DMS 273 treated with DMSO at 0.1 percent for 48 hours (cell line): Measurements from ENCODE around the gene TMEM140.
"Not testable (repeated sequence)": the region's sequence is repeated elsewhere in the genome, so short reads cannot be mapped to it uniquely, and the experiment has no call there.

Experiments
- DNase-seq: peaks from one replicate; lab custom pipeline; 2025; lab: John Stamatoyannopoulos, UW

TMEM140 gene

GRCh38 chr7:135147899-135148721, at the start of gene TMEM140:
TSS of gene TMEM140 (plus strand) at chr7:135148072. CDS start at chr7:135164442, 16,370 bp downstream.
- no peak for DNase-seq

- no peak for DNase-seq
Observed at GRCh38 chr7:135098391-135098790, 49.5 kb upstream of the TMEM140 start.

GRCh38 chr7:135100856-135101255, 47.0 kb upstream of the TMEM140 start:
- no peak for DNase-seq

DNA sequence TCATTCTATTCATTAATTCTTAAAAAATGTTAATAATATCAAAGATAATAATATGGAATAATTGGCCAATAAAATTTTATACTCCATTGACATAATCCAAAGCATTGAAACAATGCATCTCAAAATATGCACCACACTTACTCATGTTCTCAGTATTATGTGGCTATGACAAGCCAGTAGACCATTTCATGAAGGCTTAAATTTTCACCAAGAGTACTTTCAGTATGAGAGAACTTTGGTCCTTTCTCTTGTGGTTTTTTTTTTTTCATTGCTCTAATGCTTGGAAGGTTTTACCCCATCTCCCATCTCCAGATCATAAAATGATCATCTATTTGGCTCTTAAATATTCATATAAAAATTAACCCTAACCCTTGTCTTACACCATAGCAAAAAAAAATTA, 45.5 kb upstream of the TMEM140 start:
- no peak for DNase-seq

DNA sequence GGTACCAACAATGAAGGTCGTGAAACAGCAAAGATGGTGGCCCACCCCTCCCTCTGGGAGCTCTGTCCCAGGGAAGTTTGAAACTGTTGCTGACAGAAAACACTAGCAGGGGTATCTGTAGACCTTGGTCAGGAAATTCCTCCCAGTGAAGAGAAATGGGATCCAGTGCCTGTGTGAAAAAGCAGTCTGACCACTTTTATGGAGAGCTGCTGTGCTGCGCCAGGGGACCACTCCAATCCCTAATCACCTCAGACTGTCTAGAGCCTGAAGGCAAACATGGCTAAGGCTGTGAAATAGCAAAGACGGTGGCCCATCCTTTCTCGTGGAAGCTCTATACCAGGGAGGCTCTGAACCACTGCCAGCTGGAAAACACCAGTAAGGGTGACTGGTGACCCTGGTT, 38.3 kb upstream of the TMEM140 start:
- no peak for DNase-seq

DNA sequence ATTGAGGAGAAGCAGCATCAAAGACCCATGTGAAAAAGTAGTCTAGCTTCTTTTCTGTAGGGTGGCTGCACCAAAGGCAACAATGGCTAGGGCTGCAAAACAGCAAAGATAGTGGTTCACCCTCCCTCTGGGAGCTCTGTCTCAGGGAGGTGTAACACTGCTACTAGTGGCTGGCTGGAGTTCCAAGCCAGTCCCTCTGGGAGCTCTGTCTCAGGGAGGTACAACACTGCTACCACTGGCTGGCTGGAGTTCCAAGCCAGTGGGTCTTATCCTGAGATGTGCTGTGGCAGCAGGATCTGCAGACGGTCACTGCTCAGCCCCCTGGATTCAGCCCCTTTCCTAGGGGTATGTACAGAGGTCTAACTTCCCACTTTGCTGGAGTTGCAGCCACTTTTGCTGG, 37.9 kb upstream of the TMEM140 start:
- DNase-seq, result no peak

DNA sequence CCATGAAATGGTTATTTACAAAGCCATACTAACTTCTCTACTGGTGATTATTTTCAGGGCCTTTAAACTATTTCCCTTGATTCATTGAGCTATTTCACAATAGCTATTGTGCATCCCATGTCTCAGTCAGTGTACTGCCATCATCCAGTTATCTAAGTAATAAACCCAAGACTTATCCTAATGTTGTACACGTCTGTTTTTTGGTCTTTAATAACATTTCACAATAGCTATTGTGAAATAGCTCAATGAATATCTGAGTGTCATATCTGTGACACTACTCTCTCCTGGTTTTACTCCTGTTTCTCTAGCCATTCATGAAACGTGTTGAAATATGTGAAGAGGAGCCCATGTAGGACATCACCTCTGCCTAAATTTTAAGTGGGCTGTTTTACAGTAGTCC, 36.5 kb upstream of the TMEM140 start:
- no peak for DNase-seq

GRCh38 chr7:135114622-135115021, 33.2 kb upstream of the TMEM140 start:
- no peak for DNase-seq

DNA sequence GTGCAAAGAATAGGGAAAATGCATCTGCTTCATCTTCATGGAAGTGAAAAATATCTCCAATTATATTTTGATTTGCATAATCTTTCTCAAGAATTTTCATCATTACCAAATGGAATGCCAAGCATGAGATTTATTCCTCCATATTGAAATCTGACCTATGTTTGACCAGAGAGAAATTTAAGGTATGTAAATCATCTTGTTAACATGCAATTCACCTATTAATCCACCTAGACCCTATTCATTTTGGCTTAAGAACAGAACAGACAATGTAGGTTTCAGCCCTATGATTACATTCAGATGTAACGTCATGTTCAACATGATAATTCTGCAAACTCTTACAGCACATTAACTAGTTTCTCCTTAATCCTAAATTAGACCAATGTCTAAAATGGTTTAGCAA, 30.8 kb upstream of the TMEM140 start:
- no peak for DNase-seq

GRCh38 chr7:135121868-135122267, 26.0 kb upstream of the TMEM140 start:
- no peak for DNase-seq

DNA sequence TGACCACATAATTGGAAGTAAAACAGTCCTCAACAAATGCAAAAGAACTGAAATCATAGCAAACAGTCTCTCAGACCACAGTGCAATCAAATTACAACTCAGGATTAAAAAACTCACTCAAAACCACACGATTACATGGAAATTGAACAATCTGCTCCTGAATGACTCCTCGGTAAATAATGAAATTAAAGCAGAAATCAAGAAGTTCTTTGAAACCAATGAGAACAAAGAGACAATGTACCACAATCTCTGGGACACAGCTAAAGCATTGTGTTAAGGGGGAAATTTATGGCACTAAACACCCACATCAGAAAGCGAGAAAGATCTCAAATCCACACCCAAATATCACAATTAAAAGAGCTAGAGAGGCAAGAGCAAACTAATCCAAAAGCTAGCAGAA, 23.2 kb upstream of the TMEM140 start:
- not testable (repeated sequence) for DNase-seq

GRCh38 chr7:135128931-135129330, 18.9 kb upstream of the TMEM140 start:
- DNase-seq, result no peak

DNA sequence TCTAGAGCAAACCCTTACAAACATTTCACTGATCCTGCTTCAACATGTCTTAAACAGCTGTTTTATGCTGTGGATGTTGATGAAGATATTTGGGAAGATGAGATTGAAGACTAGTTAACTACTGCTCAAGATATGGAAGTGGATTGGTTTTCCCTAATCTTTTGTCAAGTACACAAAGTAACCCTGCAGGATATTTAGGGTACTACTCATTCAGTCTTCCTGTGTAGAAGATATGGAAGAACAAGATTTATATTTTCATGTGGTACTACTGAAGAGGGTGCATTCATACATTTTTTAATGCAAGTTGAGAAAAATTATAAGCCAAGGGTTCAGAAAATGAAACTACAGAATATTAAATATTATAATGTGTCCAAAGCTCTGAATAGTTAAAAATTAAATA, 18.3 kb upstream of the TMEM140 start:
- DNase-seq, result no peak

- no peak for DNase-seq
Observed at GRCh38 chr7:135143885-135144668, 3.8 kb upstream of the TMEM140 start.

GRCh38 chr7:135147341-135147898, 452 bp upstream of the TMEM140 start:
- no peak for DNase-seq

- no peak for DNase-seq
Observed at GRCh38 chr7:135150072-135150782, 2.4 kb downstream of the TMEM140 start.

- DNase-seq, result no peak
Observed at GRCh38 chr7:135151132-135151531, 3.3 kb downstream of the TMEM140 start.

GRCh38 chr7:135151533-135151932, 3.7 kb downstream of the TMEM140 start:
- no peak for DNase-seq

DNA sequence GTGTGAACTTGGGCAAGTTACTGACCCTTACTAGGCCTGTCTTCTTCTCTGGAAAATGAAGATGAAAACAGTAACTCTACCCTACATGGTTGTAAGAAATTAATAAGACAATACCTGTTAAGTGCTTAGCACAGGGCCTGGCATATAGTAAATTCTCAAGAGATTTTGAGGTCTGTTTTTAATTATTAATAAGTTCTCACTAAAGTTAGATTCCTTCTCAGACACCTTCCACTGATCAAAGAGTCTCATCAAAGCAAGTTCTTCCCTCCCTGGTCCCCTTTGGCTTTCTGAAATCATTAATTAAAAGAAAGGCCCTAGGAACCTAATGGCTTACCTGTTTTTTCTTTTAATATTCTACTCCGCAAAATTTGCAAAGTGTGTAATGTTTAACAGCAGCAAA, 4.6 kb downstream of the TMEM140 start:
- no peak for DNase-seq

DNA sequence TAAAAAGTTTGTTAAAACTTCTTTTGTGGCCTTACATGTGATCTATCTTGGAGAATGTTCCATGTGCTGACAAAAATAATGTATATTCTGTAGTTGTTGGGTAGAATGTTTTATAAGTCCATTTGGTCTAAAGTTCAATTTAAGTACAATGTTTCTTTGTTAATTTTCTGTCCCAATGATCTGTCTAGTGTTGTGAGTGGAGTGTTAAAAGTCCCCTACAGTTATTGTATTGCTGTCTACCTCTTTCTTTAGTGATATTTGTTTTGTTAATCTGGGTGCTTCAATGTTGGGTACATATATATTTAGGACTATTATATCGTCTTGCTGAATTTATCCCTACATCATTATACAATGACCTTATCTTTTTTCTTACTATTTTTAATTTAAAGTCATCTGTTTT, 6.9 kb downstream of the TMEM140 start:
- no peak for DNase-seq

GRCh38 chr7:135156290-135156689, 8.4 kb downstream of the TMEM140 start:
- no peak for DNase-seq

GRCh38 chr7:135158141-135158655, 10.3 kb downstream of the TMEM140 start:
- DNase-seq, result no peak
